Activated T-cell treated with anti-CD3 and anti-CD28 coated beads, Interleukin-2, amount 50 U/mL, for 24 hours (primary cell): Measurements from ENCODE around the gene TMEM238L.

Source experiments
- DNase-seq: peaks from one replicate; pipeline ENCODE4 v3.0.0-alpha.2; 2020
- H3K27ac Mint-ChIP-seq: 2 replicates; pipeline ENCODE4 v1.8.0; 2020; ENCODE audit warnings: mild to moderate bottlenecking, mixed read lengths
- H3K27me3 Mint-ChIP-seq: 2 replicates; pipeline ENCODE4 v1.8.0; 2020; ENCODE audit warnings: mixed read lengths
- H3K36me3 Mint-ChIP-seq: 2 replicates; pipeline ENCODE4 v1.8.0; 2020; ENCODE audit warnings: low read depth, mixed read lengths
- H3K4me1 Mint-ChIP-seq: 2 replicates; pipeline ENCODE4 v1.8.0; 2020; ENCODE audit warnings: low read depth, mixed read lengths
- H3K4me3 Mint-ChIP-seq: 2 replicates; pipeline ENCODE4 v1.8.0; 2020; ENCODE audit warnings: mild to moderate bottlenecking, moderate library complexity, mixed read lengths
- H3K9me3 Mint-ChIP-seq: 2 replicates; pipeline ENCODE4 v1.8.0; 2020; ENCODE audit warnings: mixed read lengths

TMEM238L gene

DNA sequence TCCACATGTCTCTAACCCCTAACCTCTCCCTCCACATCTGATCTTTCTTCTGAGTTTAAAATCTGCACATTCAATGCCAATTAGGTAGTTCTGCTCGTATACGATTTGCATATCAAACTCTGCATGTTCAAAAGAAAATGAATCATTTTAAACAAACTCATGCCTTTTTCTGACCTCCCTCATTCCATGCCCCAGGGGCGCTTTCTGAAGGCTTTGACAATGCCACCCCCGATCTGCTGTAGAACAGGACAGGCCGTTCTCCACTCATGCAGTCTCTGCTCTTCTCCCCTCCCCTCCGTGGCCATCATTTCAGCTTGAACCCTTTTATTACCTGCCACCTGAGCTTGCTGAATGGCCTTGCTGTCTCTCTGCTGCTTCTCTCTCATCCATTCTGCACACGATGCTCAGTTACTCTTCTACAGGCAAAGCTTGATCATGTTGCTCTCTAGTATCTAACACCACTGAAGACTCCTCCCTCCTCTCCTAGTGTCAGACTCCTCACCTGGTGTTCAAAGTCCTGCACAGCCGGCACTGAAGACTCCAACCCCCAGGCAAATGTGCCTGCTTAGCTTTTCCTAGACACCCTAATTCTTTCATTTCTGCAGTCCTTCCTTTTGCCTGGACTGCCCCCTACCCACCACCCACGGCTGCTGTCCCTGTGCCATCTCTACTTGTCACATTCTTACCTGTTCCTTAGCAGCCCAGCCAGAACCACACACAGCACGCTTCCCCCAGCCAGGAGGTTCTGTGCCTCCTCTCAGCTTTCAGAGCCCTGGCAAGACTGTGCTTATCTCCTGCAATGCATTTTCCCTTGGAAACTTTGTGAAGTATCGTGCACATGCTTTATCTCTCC lies 6.2 kb downstream of the TMEM238L start:
- peaks cover 1% of the 10 kb centered on the region for H3K4me1 Mint-ChIP-seq
- no peaks in the 10 kb centered on the region for H3K9me3 Mint-ChIP-seq
- no peak overlapping the region for H3K4me3 Mint-ChIP-seq
- no peak for DNase-seq
- H3K36me3 Mint-ChIP-seq = no peaks in the 10 kb centered on the region
- H3K27ac Mint-ChIP-seq = no peak overlapping the region
- no peaks in the 10 kb centered on the region for H3K27me3 Mint-ChIP-seq

DNA sequence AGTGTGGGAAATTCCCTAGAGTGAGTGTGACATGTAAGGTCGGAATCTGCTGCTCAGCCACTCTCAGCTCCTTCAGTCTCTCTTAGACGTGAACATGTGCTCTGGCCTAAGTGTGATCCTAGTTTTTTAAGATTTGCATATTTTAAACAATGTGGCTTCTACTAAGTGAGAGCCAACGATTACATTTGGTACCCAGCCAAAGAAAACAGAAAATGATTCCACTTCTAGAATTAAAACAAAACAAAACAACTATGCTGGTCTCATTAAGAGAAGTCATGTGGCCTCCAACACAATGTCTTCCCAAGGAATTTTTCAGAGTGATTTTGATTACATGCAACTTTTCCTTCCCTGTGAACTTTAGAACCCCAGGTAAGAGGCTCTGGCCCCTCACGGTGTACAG lies 10.1 kb downstream of the TMEM238L start:
- DNase-seq = no peak
- Mint-ChIP-seq H3K27me3 (no peaks in the 10 kb centered on the region), H3K9me3 (no peaks in the 10 kb centered on the region), H3K4me3 (no peak overlapping the region), H3K36me3 (no peaks in the 10 kb centered on the region), H3K27ac (no peak overlapping the region), H3K4me1 (peaks cover 1% of the 10 kb centered on the region)

DNA sequence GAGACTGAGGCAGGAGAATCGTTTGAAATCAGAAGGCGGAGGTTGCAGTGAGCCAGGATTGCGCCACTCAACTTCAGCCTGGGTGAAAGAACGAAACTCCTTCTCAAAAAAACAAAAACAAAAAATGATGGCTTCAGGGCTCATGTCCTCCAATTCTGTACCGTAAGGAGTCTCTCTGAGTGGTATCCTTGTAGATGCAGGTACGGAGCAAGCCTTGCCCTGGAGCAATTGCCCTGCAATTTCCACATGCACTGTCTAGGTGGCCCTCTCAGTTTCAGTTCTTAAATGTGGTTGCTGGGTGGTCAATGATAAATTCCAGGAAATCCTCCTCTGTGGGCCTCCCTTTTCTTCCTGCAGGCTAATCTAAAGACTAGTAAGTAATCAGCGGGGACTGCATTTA lies 10.6 kb downstream of the TMEM238L start:
- Mint-ChIP-seq H3K4me3 (no peak overlapping the region), H3K27ac (no peak overlapping the region), H3K4me1 (peaks cover 1% of the 10 kb centered on the region), H3K27me3 (no peaks in the 10 kb centered on the region), H3K36me3 (no peaks in the 10 kb centered on the region), H3K9me3 (no peaks in the 10 kb centered on the region)
- DNase-seq = no peak

DNA sequence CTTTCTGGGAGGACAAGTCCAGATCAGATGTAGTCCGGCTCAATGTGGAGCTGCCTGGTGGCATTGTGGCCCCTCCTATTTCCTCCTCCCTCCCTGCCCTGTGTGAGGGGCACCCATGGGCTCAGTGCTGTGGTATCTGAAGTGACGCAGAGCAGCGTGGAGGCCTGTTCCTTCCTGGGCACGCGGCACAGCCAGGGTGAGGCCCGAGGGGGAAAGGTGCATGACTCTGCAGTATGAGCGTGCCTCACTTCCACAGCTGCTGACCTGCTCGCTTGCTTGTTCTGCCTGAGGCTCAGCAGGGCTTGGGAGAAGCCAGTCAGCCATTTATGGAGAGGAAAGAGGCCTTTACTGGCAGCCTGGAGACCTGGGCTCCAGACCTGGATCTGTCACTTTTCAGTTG lies 11.7 kb downstream of the TMEM238L start:
- peaks cover 1% of the 10 kb centered on the region for H3K4me1 Mint-ChIP-seq
- H3K4me3 Mint-ChIP-seq = no peak overlapping the region
- H3K27me3 Mint-ChIP-seq = no peaks in the 10 kb centered on the region
- no peaks in the 10 kb centered on the region for H3K9me3 Mint-ChIP-seq
- H3K36me3 Mint-ChIP-seq = no peaks in the 10 kb centered on the region
- no peak overlapping the region for H3K27ac Mint-ChIP-seq
- no peak for DNase-seq

DNA sequence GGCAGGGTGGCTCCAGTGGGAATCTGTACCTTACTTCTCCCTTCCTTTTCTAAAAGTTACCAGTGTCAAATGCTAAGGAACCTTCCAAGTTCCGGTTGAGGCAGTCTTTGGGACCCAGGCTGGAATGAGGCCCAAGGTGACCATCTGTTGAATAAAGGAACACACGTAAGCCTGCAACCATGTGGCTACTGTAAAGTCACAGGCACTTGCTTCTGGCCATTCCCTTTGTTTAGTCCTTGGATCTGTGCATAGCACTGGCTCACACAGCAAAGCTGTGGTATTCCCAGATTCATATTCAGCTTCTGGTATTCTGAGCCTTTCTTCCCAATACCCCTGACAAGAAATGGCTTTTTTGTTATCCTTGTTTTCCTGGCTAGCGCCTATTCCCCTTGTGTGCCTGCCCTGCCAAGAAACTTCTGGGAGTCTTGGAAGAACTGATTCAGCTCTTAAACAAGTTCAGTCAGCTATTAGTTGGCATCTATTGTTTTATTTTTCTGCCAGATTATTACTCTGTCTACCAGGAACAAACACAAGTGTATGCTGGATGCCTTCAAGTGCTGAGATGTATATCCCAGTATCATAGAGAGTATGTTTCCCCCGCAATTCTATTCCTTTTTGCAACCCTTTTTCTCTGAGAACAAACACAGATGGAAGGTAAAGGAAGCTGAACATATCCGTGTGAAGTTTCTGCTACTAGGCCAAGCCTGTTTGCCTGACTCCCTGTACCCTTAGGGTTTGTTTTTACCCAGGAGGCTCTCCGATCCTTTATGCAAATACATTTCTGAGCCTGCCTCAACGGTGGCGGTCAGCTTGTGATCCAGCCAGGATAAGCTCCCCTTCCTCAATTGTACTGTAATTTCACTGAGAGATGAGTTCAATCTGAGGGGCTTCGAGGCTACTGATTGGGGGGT lies 13.2 kb downstream of the TMEM238L start:
- Mint-ChIP-seq H3K36me3 (no peaks in the 10 kb centered on the region), H3K4me3 (no peak overlapping the region), H3K9me3 (no peaks in the 10 kb centered on the region), H3K27me3 (peaks cover 5% of the 10 kb centered on the region), H3K4me1 (peaks cover 1% of the 10 kb centered on the region), H3K27ac (no peak overlapping the region)
- DNase-seq = no peak

DNA sequence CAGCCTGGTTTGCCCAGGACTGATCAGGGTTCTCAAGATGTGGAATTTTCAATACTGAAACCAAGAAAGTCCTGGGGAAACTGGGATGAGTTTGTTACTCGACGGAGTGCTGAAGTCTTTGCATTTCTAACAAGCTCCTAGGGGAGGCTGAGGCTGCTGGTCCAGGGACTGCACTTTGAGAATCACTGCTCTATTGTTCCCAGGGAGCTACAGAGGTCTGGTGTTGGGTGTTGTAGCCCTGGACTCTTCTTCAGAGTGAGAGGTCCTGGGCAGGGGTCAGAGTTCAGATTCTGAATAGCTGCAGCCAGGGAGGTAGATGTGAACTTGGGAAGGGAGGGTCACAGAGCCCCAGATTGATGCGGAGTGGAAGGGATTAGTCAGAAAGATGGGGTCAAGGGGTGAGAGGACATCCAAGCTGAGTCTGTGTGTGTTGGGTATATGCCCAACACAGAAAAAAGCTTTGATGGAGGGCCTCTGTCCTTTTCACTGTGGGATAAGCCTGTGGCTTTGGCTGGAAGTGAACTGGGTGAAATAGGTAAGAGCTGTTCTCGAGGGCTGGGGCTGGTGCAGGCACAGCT lies 14.1 kb downstream of the TMEM238L start:
- Mint-ChIP-seq H3K4me3 (no peak overlapping the region), H3K36me3 (no peaks in the 10 kb centered on the region), H3K4me1 (peaks cover 1% of the 10 kb centered on the region), H3K27ac (no peak overlapping the region), H3K9me3 (no peaks in the 10 kb centered on the region), H3K27me3 (peaks cover 5% of the 10 kb centered on the region)
- no peak for DNase-seq

DNA sequence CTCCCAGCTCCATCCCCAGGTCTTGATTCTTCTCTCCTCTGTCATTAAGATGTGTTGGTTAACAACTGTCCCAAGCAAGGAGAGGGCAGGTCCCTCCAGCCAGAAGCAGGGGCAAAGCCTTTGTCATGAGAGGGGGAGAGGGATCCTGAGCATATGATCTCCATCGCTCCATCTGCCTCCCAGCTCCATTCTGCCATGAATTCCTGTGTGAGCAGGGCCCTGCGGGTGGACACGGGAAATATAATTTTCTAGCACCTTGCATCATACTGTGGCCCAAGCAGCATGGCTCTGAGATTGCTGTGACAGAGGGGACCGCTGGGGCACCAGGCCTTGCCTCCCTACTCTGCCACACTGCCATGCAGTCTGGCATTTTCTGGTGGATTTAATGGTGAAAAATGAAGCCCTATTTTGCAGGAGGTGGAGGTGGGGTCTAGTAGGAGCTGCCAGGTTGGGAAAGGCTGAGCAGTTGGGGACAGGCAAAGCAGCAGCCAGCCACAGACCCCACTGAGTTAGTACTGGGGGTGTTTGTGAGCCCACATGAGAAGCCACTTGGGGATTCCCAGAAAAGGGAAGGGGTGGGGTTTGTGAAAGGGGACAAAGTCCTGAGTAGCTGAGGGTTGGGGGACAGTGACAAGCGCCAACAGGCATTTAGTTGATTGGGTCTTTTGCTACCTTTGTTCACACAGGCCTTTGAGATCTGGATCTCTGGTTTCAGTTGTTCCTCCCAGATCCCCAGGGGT lies 16.4 kb downstream of the TMEM238L start:
- H3K4me3 Mint-ChIP-seq = no peak overlapping the region
- H3K4me1 Mint-ChIP-seq = no peaks in the 10 kb centered on the region
- peaks cover 5% of the 10 kb centered on the region for H3K27me3 Mint-ChIP-seq
- no peak for DNase-seq
- no peaks in the 10 kb centered on the region for H3K36me3 Mint-ChIP-seq
- no peak overlapping the region for H3K27ac Mint-ChIP-seq
- H3K9me3 Mint-ChIP-seq = peaks cover 10% of the 10 kb centered on the region

DNA sequence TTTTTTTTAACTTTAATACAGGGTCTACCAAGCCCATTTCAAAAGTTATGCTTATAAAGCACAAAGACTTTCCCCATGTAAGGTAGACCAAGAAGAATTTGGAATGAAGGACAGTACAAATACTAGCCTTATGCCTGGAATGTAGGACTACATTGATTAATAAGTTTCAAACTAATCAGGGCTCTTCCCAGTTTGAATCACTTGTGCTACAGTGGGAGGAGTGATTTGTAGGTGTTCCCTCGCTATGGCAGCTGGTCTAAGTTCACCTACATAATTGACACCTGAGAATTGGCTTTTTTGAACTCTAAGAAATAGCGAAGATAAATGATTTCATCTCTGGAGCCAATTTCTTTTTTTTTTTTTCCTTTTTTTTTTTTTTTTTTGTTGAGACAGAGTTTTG lies 18.6 kb downstream of the TMEM238L start:
- H3K36me3 Mint-ChIP-seq = no peaks in the 10 kb centered on the region
- no peak overlapping the region for H3K27ac Mint-ChIP-seq
- H3K9me3 Mint-ChIP-seq = peaks cover 10% of the 10 kb centered on the region
- peaks cover 5% of the 10 kb centered on the region for H3K27me3 Mint-ChIP-seq
- no peaks in the 10 kb centered on the region for H3K4me1 Mint-ChIP-seq
- H3K4me3 Mint-ChIP-seq = no peak overlapping the region
- DNase-seq = no peak

DNA sequence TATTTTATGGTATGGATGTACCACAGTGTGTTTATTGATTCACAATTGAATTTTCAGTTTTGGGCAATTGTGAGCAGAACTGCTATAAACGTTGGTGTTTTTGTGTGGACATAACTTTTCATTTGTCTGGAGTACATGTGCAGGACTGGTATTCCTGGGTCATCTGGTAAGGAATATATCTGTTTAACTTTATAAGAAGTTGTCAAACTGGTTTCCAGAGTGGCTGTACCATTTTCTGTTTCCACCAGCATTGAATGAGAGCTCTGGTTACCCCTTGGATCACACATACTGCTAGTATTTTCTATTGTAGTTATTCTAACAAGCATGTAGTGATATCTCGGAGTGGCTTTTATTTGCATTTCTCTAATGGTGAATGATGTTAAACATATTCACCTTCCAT lies 24.3 kb downstream of the TMEM238L start:
- Mint-ChIP-seq H3K4me3 (no peak overlapping the region), H3K36me3 (no peaks in the 10 kb centered on the region), H3K27me3 (no peaks in the 10 kb centered on the region), H3K9me3 (peaks cover 10% of the 10 kb centered on the region), H3K4me1 (no peaks in the 10 kb centered on the region), H3K27ac (no peak overlapping the region)
- no peak for DNase-seq

DNA sequence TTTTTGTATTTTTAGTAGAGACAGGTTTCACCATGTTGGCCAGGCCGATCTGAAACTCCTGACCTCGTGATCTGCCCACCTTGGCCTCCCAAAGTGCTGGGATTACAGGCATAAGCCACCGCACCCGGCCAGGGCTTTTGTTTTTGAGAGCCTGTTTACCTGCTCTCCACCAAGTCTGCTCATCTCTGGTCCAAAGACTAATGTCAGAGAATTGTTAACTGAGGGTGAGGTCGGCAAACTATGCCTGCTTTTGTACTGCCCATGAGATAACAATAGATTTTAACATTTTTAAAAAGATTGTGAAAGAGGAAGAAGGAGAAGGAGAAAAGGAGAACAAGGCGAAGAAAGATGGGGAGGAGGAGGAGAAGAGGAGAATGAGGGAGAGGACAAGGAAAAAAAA lies 26.0 kb downstream of the TMEM238L start:
- H3K27ac Mint-ChIP-seq = no peak overlapping the region
- H3K4me3 Mint-ChIP-seq = no peak overlapping the region

DNA sequence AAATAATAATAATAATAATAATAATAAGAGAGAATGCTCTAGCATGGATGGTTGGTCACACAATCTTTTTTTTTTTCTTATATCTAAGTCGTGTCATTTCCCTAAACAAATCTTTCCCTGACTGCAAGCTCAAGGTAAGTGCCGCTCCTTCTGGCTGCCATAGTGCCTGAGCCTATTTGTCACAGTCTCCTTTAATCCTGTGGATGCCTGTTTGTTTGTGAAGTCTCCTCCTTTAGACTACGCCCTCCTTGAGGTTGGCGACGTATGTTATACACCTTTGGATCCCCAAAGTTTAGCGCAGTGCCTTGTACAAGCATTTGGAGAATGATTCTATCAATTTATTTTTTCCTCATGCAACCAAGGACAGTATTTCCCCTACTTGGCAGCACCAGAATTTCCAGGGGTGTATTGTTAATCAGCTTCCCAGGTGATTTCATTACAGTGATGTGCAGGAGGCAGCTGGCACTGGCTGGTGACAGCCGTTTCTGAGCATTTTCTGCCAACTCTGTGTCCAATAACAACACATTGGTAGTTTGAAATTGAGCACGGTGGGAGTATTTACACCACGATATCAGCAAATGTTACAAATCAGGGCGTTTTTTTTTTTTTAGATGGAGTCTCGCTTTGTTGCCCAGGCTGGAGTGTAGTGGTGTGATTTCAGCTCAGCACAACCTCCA lies 26.6 kb downstream of the TMEM238L start:
- DNase-seq = no peak
- H3K4me3 Mint-ChIP-seq = no peak overlapping the region
- H3K27me3 Mint-ChIP-seq = no peaks in the 10 kb centered on the region
- H3K36me3 Mint-ChIP-seq = no peaks in the 10 kb centered on the region
- peaks cover 4% of the 10 kb centered on the region for H3K9me3 Mint-ChIP-seq
- no peaks in the 10 kb centered on the region for H3K4me1 Mint-ChIP-seq
- H3K27ac Mint-ChIP-seq = no peak overlapping the region

More for the DNA sequence above, 26.0 kb downstream of the TMEM238L start:
- H3K9me3 Mint-ChIP-seq = peaks cover 3% of the 10 kb centered on the region
- no peaks in the 10 kb centered on the region for H3K4me1 Mint-ChIP-seq
- no peak for DNase-seq
- H3K36me3 Mint-ChIP-seq = no peaks in the 10 kb centered on the region
- no peaks in the 10 kb centered on the region for H3K27me3 Mint-ChIP-seq

DNA sequence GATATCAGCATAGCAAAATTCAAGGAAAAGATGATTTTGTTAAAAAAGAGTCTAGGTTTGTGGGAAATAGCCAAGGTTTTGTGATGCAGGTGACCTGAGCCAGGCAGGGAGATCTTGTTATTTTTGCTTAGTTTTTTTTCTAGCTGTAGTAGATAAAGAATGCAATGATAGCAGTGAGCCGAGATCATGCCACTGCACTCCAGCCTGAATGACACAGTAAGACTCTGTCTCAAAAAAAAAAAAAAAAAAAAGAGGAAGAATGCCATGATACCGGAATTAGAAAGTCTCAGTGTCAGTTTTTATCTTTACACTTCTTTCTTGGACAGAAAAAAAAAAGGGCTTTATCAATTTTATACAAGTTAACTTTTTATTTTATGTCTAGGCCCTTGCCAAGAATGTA lies 27.5 kb downstream of the TMEM238L start:
- Mint-ChIP-seq H3K4me1 (no peaks in the 10 kb centered on the region), H3K27ac (no peak overlapping the region), H3K36me3 (no peaks in the 10 kb centered on the region), H3K4me3 (no peak overlapping the region), H3K9me3 (peaks cover 9% of the 10 kb centered on the region), H3K27me3 (no peaks in the 10 kb centered on the region)
- no peak for DNase-seq

DNA sequence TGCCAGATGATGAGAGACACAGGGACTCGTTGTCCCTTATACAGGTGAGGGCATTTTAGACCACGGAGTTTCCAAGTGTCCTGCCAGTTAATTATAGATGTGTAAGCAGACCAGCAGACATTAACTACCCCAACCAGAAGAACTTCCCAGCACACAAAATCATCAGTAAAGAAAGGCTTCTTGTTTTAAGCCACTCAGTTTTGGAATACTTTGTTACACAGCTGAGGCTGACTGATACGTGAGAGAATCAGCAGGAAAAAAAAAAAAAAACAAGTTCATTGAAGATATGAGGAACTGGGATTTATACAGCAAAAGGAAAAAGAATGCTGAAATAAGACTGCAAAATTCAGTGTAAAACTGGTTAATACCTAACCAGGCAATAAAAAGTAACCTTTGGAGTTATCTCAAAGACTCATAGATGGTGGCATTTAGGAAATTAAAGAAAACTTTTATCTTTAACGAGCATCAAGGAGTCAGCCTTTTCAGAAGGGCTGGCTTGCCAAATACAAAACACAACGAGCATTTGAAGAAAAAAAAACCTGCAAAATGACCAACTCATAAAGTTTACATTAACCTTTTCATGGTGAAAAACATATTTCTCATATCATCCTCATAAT lies 28.1 kb downstream of the TMEM238L start:
- no peak overlapping the region for H3K27ac Mint-ChIP-seq
- no peaks in the 10 kb centered on the region for H3K27me3 Mint-ChIP-seq

More for the DNA sequence above, 28.1 kb downstream of the TMEM238L start:
- H3K4me3 Mint-ChIP-seq = no peak overlapping the region
- DNase-seq = no peak
- H3K36me3 Mint-ChIP-seq = no peaks in the 10 kb centered on the region
- no peaks in the 10 kb centered on the region for H3K4me1 Mint-ChIP-seq
- peaks cover 10% of the 10 kb centered on the region for H3K9me3 Mint-ChIP-seq
